Mesenchymal stem cell (in vitro differentiated cells and primary cell): ENCODE results near the gene GPR173.
A peak's percentile ranks its signal among the peaks of the same experiment; 100 is the strongest.

ENCODE experiments used
- DNase-seq: peaks from one replicate; pipeline ENCODE4 v3.0.0-alpha.2; 2013
- H2AFZ ChIP-seq: one replicate; pipeline ENCODE4 v1.6.1; 2013; ENCODE audit warnings: low read depth, mild to moderate bottlenecking, control low read depth, inconsistent platforms, low read length, moderate library complexity
- H2AK5ac ChIP-seq: 2 replicates; pipeline ENCODE4 v1.6.1; 2013; ENCODE audit warnings: low read length, moderate library complexity, mild to moderate bottlenecking, inconsistent platforms; ENCODE audit not compliant: severe bottlenecking
- H2BK120ac ChIP-seq: one replicate; pipeline ENCODE4 v1.6.1; 2013; ENCODE audit warnings: low read depth, mild to moderate bottlenecking, inconsistent platforms, low read length, moderate library complexity
- H2BK12ac ChIP-seq, 2 experiments: one replicate each; pipeline ENCODE4 v1.6.1; 2013; ENCODE audit warnings: inconsistent platforms in 2 of 2, low read length in 2 of 2, mild to moderate bottlenecking in 2 of 2, moderate library complexity in 2 of 2, control low read depth in 1 of 2
- H2BK15ac ChIP-seq: one replicate; pipeline ENCODE4 v1.6.1; 2013; ENCODE audit warnings: mild to moderate bottlenecking, low read depth, inconsistent platforms; ENCODE audit not compliant: poor library complexity, severe bottlenecking
- H2BK5ac ChIP-seq: 2 replicates; pipeline ENCODE4 v1.6.1; 2013; ENCODE audit warnings: low read depth, mild to moderate bottlenecking, low read length, control low read depth, inconsistent platforms; ENCODE audit not compliant: poor library complexity, severe bottlenecking
- H3K14ac ChIP-seq, 2 experiments: one replicate each; pipeline ENCODE4 v1.6.1; 2013; ENCODE audit warnings: inconsistent platforms in 2 of 2, low read length in 2 of 2, control low read depth in 1 of 2, mild to moderate bottlenecking in 1 of 2, moderate library complexity in 1 of 2
- H3K18ac ChIP-seq, 2 experiments: one replicate each; pipeline ENCODE4 v1.6.1; 2013; ENCODE audit warnings: inconsistent platforms in 2 of 2, low read length in 2 of 2, control low read depth in 1 of 2, low read depth in 1 of 2, mild to moderate bottlenecking in 1 of 2
- H3K23ac ChIP-seq, 2 experiments: one replicate each; pipeline ENCODE4 v1.6.1; 2013; ENCODE audit warnings: inconsistent platforms in 2 of 2, low read length in 2 of 2, mild to moderate bottlenecking in 2 of 2, moderate library complexity in 2 of 2, control low read depth in 1 of 2
- H3K27ac ChIP-seq: 2 replicates; pipeline ENCODE4 v1.5.1; 2013; ENCODE audit warnings: mild to moderate bottlenecking, moderate library complexity, low read length, control low read depth, inconsistent platforms; ENCODE audit not compliant: poor library complexity, severe bottlenecking
- H3K27me3 ChIP-seq, 2 experiments: 2 replicates each; pipeline versions ENCODE4 v1.6.1 to v1.7.0; 2013; ENCODE audit warnings: low read length in 2 of 2, mild to moderate bottlenecking in 2 of 2, moderate library complexity in 2 of 2, control low read depth in 1 of 2, inconsistent platforms in 1 of 2; ENCODE audit not compliant: control insufficient read depth in 1 of 2, insufficient read depth in 1 of 2
- H3K36me3 ChIP-seq, 2 experiments: 2 replicates each; pipeline versions ENCODE4 v1.6.1 to v1.7.0; 2013; ENCODE audit warnings: low read length in 2 of 2, control low read depth in 1 of 2, inconsistent platforms in 1 of 2, low read depth in 1 of 2, mild to moderate bottlenecking in 1 of 2; ENCODE audit not compliant: insufficient read depth in 2 of 2, control insufficient read depth in 1 of 2
- H3K4ac ChIP-seq, 2 experiments: one replicate each; pipeline ENCODE4 v1.6.1; 2013; ENCODE audit warnings: inconsistent platforms in 2 of 2, low read length in 2 of 2, mild to moderate bottlenecking in 2 of 2, moderate library complexity in 2 of 2, control low read depth in 1 of 2, low read depth in 1 of 2
- H3K4me1 ChIP-seq: 2 replicates; pipeline ENCODE4 v1.6.1; 2013; ENCODE audit warnings: low read depth, low read length, control low read depth; ENCODE audit not compliant: control insufficient read depth, insufficient read depth
- H3K4me2 ChIP-seq: 2 replicates; pipeline ENCODE4 v1.6.1; 2013; ENCODE audit warnings: low read length, mild to moderate bottlenecking, inconsistent platforms; ENCODE audit not compliant: poor library complexity, severe bottlenecking
- H3K4me3 ChIP-seq, 2 experiments: 2 replicates each; pipeline versions ENCODE4 v1.5.1 to v1.7.0; 2013; ENCODE audit warnings: low read length in 2 of 2, mild to moderate bottlenecking in 2 of 2, control low read depth in 1 of 2, low read depth in 1 of 2; ENCODE audit not compliant: insufficient read depth in 1 of 2
- H3K79me1 ChIP-seq: replicated peaks from 2 replicates; pipeline ENCODE4 v1.6.1; 2013; ENCODE audit warnings: mild to moderate bottlenecking, control low read depth, low read length, inconsistent platforms; ENCODE audit not compliant: poor library complexity, severe bottlenecking
- H3K9ac ChIP-seq: 2 replicates; pipeline ENCODE4 v1.7.0; 2013; ENCODE audit warnings: mild to moderate bottlenecking, low read length, moderate library complexity
- H3K9me3 ChIP-seq: 2 replicates; pipeline ENCODE4 v1.7.0; 2013; ENCODE audit warnings: mild to moderate bottlenecking, low read length; ENCODE audit not compliant: control insufficient read depth
- H4K8ac ChIP-seq: one replicate; pipeline ENCODE4 v1.6.1; 2013; ENCODE audit warnings: inconsistent platforms, mild to moderate bottlenecking, low read length, moderate library complexity
- H4K91ac ChIP-seq: one replicate; pipeline ENCODE4 v1.6.1; 2013; ENCODE audit warnings: mild to moderate bottlenecking, low read length, inconsistent platforms
- WGBS: methylation state at CpG from one replicate; pipeline ENCODE4 v1.1.7; 2013; ENCODE audit warnings: mixed read lengths; 5-methylcytosine and 5-hydroxymethylcytosine counted together

The GPR173 gene

GRCh38 chrX:53095796-53096195 lies 47.2 kb downstream of the GPR173 start:
- H3K14ac ChIP-seq: no peak overlapping the region
- H3K4me1 ChIP-seq: no peaks in the 10 kb centered on the region
- no peak overlapping the region for H3K27ac ChIP-seq
- H3K4me3 ChIP-seq: no peak overlapping the region
- peak overlapping the region; percentile 52 for H2BK15ac ChIP-seq
- no peak overlapping the region for H3K9ac ChIP-seq
- H3K27me3 ChIP-seq: no peaks in the 10 kb centered on the region
- H3K79me1 ChIP-seq: no peaks in the 10 kb centered on the region
- H4K8ac ChIP-seq: no peak overlapping the region
- H3K36me3 ChIP-seq: peaks cover 0 to 8% of the 10 kb centered on the region in 2 experiments
- no peak overlapping the region for H3K4me2 ChIP-seq
- H3K23ac ChIP-seq: no peak overlapping the region
- no peak overlapping the region for H2BK120ac ChIP-seq
- H3K4ac ChIP-seq: no peak overlapping the region
- 89% methylated on average over 2 of the region's 3 CpGs for WGBS
- no peak overlapping the region for H2AFZ ChIP-seq
- no peak overlapping the region for H2BK5ac ChIP-seq
- no peak overlapping the region for H4K91ac ChIP-seq
- H2BK12ac ChIP-seq: no peak overlapping the region
- H2AK5ac ChIP-seq: no peak overlapping the region
- H3K9me3 ChIP-seq: no peaks in the 10 kb centered on the region
- no peak overlapping the region for H3K18ac ChIP-seq
- no peak for DNase-seq

- Histone ChIP-seq H2BK120ac (no peak overlapping the region), H2BK15ac (no peak overlapping the region), H4K91ac (no peak overlapping the region), H3K4me1 (peaks cover 3% of the 10 kb centered on the region), H3K14ac (no peak overlapping the region), H3K4ac (no peak overlapping the region), H2AFZ (no peak overlapping the region), H3K27me3 (peaks cover 0 to 8% of the 10 kb centered on the region in 2 experiments), H3K9me3 (no peaks in the 10 kb centered on the region), H3K9ac (peak overlapping the region; percentile 69), H2BK12ac (peak overlapping the region in 1 of 2 experiments; percentile 52), H2AK5ac (no peak overlapping the region), H3K36me3 (peaks cover 3 to 14% of the 10 kb centered on the region in 2 experiments), H3K79me1 (peaks cover 9% of the 10 kb centered on the region), H3K23ac (no peak overlapping the region), H4K8ac (no peak overlapping the region), H2BK5ac (no peak overlapping the region), H3K27ac (no peak overlapping the region), H3K4me2 (no peak overlapping the region), H3K18ac (peak overlapping the region in 1 of 2 experiments; percentile 12), H3K4me3 (no peak overlapping the region)
- 100% methylated on average over 5 of the region's 6 CpGs for WGBS
- no peak for DNase-seq
Measured at GRCh38 chrX:53114864-53115549, 66.4 kb downstream of the GPR173 start.

GRCh38 chrX:53115550-53115874 lies 66.9 kb downstream of the GPR173 start:
- peak overlapping the region in 1 of 2 experiments; percentile 52 for H2BK12ac ChIP-seq
- no peak for DNase-seq
- peaks cover 3% of the 10 kb centered on the region for H3K4me1 ChIP-seq
- H3K79me1 ChIP-seq: peaks cover 9% of the 10 kb centered on the region
- H3K23ac ChIP-seq: no peak overlapping the region
- H2BK120ac ChIP-seq: no peak overlapping the region
- H3K18ac ChIP-seq: peak overlapping the region in 1 of 2 experiments; percentile 12
- H2AFZ ChIP-seq: no peak overlapping the region
- H2AK5ac ChIP-seq: no peak overlapping the region
- H3K27me3 ChIP-seq: peaks cover 0 to 8% of the 10 kb centered on the region in 2 experiments
- no peak overlapping the region for H3K14ac ChIP-seq
- peaks cover 3 to 14% of the 10 kb centered on the region in 2 experiments for H3K36me3 ChIP-seq
- H3K9ac ChIP-seq: peak overlapping the region; percentile 69
- H4K8ac ChIP-seq: no peak overlapping the region
- H3K4me3 ChIP-seq: peak overlapping the region in 1 of 2 experiments; percentile 66
- H2BK15ac ChIP-seq: no peak overlapping the region
- no peak overlapping the region for H4K91ac ChIP-seq
- no peak overlapping the region for H3K4ac ChIP-seq
- H3K4me2 ChIP-seq: no peak overlapping the region
- no peak overlapping the region for H3K27ac ChIP-seq
- no peak overlapping the region for H2BK5ac ChIP-seq
- 100% methylated on average over 1 of the region's 2 CpGs for WGBS
- no peaks in the 10 kb centered on the region for H3K9me3 ChIP-seq

GRCh38 chrX:53116101-53116500 lies 67.5 kb downstream of the GPR173 start:
- 98% methylated on average over 2 of the region's 3 CpGs for WGBS
- Histone ChIP-seq H2BK120ac (no peak overlapping the region), H3K4me3 (peak overlapping the region in 1 of 2 experiments; percentile 66)

More at GRCh38 chrX:53116101-53116500, 67.5 kb downstream of the GPR173 start:
- Histone ChIP-seq H3K4me2 (no peak overlapping the region), H3K23ac (no peak overlapping the region), H2AK5ac (no peak overlapping the region), H2AFZ (no peak overlapping the region), H2BK12ac (no peak overlapping the region), H3K9ac (peak overlapping the region; percentile 69), H3K27me3 (peaks cover 0 to 8% of the 10 kb centered on the region in 2 experiments), H3K4me1 (peaks cover 3% of the 10 kb centered on the region), H2BK5ac (no peak overlapping the region), H4K91ac (no peak overlapping the region), H3K9me3 (no peaks in the 10 kb centered on the region), H3K27ac (no peak overlapping the region), H4K8ac (no peak overlapping the region), H2BK15ac (no peak overlapping the region), H3K18ac (no peak overlapping the region), H3K4ac (no peak overlapping the region), H3K79me1 (peaks cover 9% of the 10 kb centered on the region), H3K36me3 (peaks cover 3 to 14% of the 10 kb centered on the region in 2 experiments), H3K14ac (no peak overlapping the region)
- DNase-seq: peak; percentile 19
